GM13976 (cell line): ENCODE results near the gene KIFC1.

ENCODE experiments used
- DNase-seq: peaks from one replicate; pipeline ENCODE4 v3.0.0; 2012; ENCODE audit warnings: low spot score
- CTCF ChIP-seq: IDR thresholded peaks from 2 replicates; pipeline ENCODE4 v1.5.1; 2012; ENCODE audit warnings: borderline replicate concordance, mild to moderate bottlenecking; ENCODE audit not compliant: insufficient read depth; ENCODE audit errors: extremely low read depth, missing control alignments, control extremely low read depth
- in situ Hi-C: fragments of 300-500 bp; cut with MboI; formaldehyde crosslinking; loops from one replicate; pipeline ENCODE4 v1.12.0; 2022; ENCODE audit warnings: low sequenced_read_pairs, mixed read lengths, inconsistent platforms; ENCODE audit not compliant: unreplicated experiment

Gene KIFC1

GRCh38 chr6:33418690-33419291 is 27.2 kb downstream of the KIFC1 start:
- no peak for DNase-seq
- in situ Hi-C loops: no loop called here
- no peak for TF ChIP-seq CTCF

GRCh38 chr6:33419580-33420490 is 28.2 kb downstream of the KIFC1 start, which contains the start of gene SYNGAP1:
Gene SYNGAP1 (plus strand): TSS chr6:33420065. CDS start chr6:33420265, 200 bp downstream.
- DNase-seq: no peak
- TF ChIP-seq CTCF: no peak
- in situ Hi-C loops: no loop called here

GRCh38 chr6:33420491-33421343 is 29.1 kb downstream of the KIFC1 start:
- no peak for DNase-seq
- no peak for TF ChIP-seq CTCF
- in situ Hi-C loops: no loop called here

GRCh38 chr6:33421344-33421643 is 29.7 kb downstream of the KIFC1 start:
- in situ Hi-C loops: no loop called here
- no peak for TF ChIP-seq CTCF
- no peak for DNase-seq

- no peak for TF ChIP-seq CTCF
- no peak for DNase-seq
- in situ Hi-C loops: no loop called here
Observed at GRCh38 chr6:33423777-33424176, 32.2 kb downstream of the KIFC1 start.
